Measurements from ENCODE around the gene KCNQ4.

The KCNQ4 gene

DNA sequence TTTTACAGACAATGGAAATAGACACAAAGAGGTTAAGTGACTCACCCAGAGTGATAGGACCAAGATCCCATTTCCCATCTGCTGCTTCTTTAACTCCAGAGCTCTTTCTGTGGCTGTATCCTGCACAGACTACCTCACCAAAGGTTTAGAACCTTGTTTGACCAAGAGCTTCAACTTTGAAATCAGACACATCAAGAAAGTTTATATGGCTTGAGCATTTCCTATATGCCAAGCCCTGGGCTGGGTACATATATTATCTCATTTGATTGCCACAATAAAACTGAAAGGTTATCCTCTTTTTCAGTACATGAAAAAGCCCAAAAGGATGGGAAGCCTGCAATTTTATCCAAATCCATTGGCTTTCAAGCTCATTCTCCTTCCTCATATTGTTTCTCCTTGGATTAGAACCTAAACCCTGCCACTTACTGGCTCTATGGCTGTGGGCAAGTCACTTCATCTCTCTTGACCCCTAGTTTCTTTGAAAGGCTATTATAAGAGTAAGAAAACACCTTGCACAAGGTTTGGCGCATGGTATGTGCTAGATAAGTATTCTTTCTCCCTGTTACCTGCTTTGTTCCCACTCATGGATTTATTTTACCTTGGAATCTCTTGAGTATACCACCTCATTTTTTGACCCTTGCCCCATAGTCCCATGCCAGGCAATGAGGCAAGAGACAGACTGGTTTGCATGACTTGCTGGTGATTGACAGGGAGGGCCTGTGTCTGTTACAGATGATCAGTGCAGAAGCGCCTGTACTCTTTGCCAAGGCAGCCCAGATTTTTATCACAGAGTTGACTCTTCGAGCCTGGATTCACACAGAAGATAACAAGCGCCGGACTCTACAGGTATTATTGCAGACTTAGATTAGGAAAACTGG is 34.5 kb upstream of the KCNQ4 start:
- TF ChIP-seq, protein P1, sequence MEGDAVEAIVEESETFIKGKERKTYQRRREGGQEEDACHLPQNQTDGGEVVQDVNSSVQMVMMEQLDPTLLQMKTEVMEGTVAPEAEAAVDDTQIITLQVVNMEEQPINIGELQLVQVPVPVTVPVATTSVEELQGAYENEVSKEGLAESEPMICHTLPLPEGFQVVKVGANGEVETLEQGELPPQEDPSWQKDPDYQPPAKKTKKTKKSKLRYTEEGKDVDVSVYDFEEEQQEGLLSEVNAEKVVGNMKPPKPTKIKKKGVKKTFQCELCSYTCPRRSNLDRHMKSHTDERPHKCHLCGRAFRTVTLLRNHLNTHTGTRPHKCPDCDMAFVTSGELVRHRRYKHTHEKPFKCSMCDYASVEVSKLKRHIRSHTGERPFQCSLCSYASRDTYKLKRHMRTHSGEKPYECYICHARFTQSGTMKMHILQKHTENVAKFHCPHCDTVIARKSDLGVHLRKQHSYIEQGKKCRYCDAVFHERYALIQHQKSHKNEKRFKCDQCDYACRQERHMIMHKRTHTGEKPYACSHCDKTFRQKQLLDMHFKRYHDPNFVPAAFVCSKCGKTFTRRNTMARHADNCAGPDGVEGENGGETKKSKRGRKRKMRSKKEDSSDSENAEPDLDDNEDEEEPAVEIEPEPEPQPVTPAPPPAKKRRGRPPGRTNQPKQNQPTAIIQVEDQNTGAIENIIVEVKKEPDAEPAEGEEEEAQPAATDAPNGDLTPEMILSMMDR (IDR thresholded peaks at IDR 0.05; ENCODE audit: low read depth, low read length) = no peak
- no peak for DNase-seq (ENCODE audit: low read depth in 2 of 2)
- H3K4me3 ChIP-seq (replicated peaks in 1 of 2; ENCODE audit: low read depth in 2 of 2, low read length in 2 of 2) = no peak overlapping the region

- TF ChIP-seq, protein P1 (IDR thresholded peaks at IDR 0.05; ENCODE audit: low read depth, low read length) = no peak
- no peak overlapping the region for H3K4me3 ChIP-seq (replicated peaks in 1 of 2; ENCODE audit: low read depth in 2 of 2, low read length in 2 of 2)
- no peak for DNase-seq (ENCODE audit: low read depth in 2 of 2)
These were observed 33.8 kb upstream of the KCNQ4 start for GRCh38 chr1:40749817-40750216.

DNA sequence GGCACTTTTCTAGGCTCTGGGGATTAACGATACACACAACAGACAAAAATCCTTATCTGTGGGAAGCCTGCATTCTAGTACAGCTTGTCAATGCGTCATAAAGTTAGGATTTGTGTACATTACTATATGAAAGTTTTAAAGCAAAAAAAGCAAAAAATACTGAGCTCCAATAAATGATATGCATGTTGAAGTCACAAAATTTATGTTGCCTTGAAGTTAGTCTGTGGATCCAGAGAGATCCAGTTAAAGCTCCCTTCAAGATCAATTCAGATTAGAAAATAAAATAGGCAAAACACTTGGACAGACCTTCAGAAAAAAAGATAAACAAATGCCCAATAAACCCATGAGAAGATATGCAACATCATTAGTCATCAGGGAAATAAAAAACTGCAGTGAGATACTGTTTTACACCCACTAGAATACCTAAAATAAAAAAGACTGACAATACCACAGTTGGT is 33.1 kb upstream of the KCNQ4 start:
- TF ChIP-seq, protein P1 (IDR thresholded peaks at IDR 0.05; ENCODE audit: low read depth, low read length) = no peak
- DNase-seq (ENCODE audit: low read depth in 2 of 2) = peak in 1 of 2 donors; percentile 41
- H3K4me3 ChIP-seq (replicated peaks in 1 of 2; ENCODE audit: low read depth in 2 of 2, low read length in 2 of 2) = no peak overlapping the region

- TF ChIP-seq, protein P1 (IDR thresholded peaks at IDR 0.05; ENCODE audit: low read depth, low read length) = no peak
- no peak for DNase-seq (ENCODE audit: low read depth in 2 of 2)
- no peak overlapping the region for H3K4me3 ChIP-seq (replicated peaks in 1 of 2; ENCODE audit: low read depth in 2 of 2, low read length in 2 of 2)
These were observed 31.8 kb upstream of the KCNQ4 start for GRCh38 chr1:40751802-40752201.

DNA sequence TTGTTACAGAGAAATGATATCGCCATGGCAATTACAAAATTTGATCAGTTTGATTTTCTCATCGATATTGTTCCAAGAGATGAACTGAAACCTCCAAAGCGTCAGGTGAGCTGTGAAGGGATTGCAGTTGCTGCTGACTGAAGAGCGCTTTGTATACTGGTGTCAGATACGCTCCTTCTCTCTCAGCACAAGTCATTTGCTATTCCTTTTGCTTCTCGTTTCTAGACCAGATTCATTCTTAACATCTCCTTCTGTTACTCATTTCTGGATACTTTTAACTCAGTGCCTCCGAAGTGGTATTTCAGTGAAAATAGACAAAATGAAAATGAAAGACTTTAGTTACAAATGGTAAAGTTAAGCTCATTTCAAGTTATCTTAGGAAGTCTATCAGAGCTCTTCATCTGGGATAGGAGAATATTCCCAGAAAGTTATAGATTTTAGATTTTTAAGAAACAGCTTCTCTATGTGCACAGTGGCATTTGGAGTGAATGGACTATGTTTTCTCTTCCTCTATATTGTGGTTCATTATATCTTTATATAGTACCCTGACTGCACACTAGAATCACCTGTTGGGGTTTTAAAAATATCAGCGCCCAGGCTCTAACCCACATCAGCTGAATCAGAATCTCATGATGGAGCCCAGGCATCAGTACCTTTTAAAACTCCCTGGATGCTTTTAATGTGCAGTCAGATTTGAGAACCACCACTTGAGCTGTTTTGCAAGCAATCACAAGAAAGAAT is 30.3 kb upstream of the KCNQ4 start:
- DNase-seq (ENCODE audit: low read depth in 2 of 2) = no peak
- TF ChIP-seq, protein P1 (IDR thresholded peaks at IDR 0.05; ENCODE audit: low read depth, low read length) = no peak
- no peak overlapping the region for H3K4me3 ChIP-seq (replicated peaks in 1 of 2; ENCODE audit: low read depth in 2 of 2, low read length in 2 of 2)

DNA sequence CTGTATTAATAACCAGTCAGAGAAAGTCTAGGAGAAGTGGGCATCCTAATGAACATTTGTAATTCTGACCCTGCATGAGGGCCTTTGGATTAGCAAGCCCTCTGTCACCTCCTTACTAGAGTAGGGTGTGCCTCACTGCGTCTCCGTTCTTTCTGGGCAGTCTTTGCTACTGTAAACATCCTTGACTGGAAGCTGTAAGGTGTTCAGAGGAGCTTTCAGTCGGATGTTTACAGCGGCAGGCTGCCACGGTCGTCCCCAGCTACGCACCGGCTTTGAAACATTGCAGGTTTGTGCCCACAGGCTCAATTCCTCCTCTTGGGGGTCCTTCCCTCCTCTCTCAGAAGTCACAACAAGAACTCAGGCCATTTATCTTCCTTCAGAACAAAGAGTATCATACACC is 29.4 kb upstream of the KCNQ4 start:
- TF ChIP-seq, protein P1 (IDR thresholded peaks at IDR 0.05; ENCODE audit: low read depth, low read length) = no peak
- no peak overlapping the region for H3K4me3 ChIP-seq (replicated peaks in 1 of 2; ENCODE audit: low read depth in 2 of 2, low read length in 2 of 2)
- no peak for DNase-seq (ENCODE audit: low read depth in 2 of 2)

Measured in cardiac fibroblast (primary cell).